Measurements from ENCODE around the gene MYO15B. TPM values are rescaled to one million over a fixed set of nuclear protein-coding genes. Genes with fewer than 3 reads are reported as not detected.

Gene MYO15B
- total and polyA plus RNA-seq, 2 of the 4 experiments (the other 2 are of a cell fraction) = 0.18 to 0.65 TPM

DNA sequence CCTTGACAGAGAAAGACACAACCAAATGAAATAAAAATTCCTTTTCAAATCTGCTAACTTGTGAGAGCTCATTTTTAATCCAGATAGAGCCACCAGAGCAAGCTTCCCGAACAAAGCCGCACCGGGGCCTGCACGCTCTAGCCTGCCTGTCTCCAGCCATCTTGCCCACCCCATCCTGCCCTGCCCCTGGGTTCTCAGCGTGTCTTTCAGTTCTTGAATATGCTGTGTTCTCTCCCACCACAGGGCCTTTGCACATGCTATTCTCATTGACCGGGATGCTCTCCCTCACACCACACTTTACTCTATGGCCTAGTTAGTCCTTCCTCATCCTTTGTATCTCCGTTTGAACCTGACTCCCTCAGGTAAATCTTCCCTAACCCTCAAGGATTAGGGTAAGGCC is 60.3 kb downstream of the MYO15B start:
- Histone ChIP-seq H3K56ac (ENCODE audit: extremely low read depth, insufficient read depth, low read length) (no peak overlapping the region), H3K4me1 (ENCODE audit: control insufficient read depth, insufficient read depth, low read length) (no peaks in the 10 kb centered on the region), H3K4me2 (ENCODE audit: low read depth, low read length) (no peak overlapping the region), H2BK120ac (ENCODE audit: low read depth, low read length) (no peak overlapping the region), H4K91ac (ENCODE audit: insufficient read depth, low read depth, low read length) (no peak overlapping the region), H4K20me1 (ENCODE audit: insufficient read depth, low read length) (no peaks in the 10 kb centered on the region), H2AK9ac (replicated peaks; ENCODE audit: low read depth, low read length, poor library complexity) (no peak overlapping the region), H2BK20ac (ENCODE audit: low read depth, low read length) (no peak overlapping the region), H3K9me1 (ENCODE audit: insufficient read depth, low read length) (no peaks in the 10 kb centered on the region), H3K18ac (ENCODE audit: low read depth, low read length) (no peak overlapping the region), H2AFZ (replicated peaks; ENCODE audit: low read length, poor library complexity) (no peak overlapping the region), H3K9ac (ENCODE audit: low read depth, low read length) (no peak overlapping the region), H2BK15ac (ENCODE audit: low read depth, low read length) (no peak overlapping the region), H3K23ac (ENCODE audit: low read depth, low read length) (no peak overlapping the region), H2AK5ac (ENCODE audit: low read depth, low read length) (no peak overlapping the region), H3K4me3 (ENCODE audit: insufficient read depth, low read depth, low read length) (no peak overlapping the region), H2BK5ac (ENCODE audit: low read depth, low read length, poor library complexity, severe bottlenecking) (no peak overlapping the region), H3K27ac (ENCODE audit: insufficient read depth, low read length) (no peak overlapping the region), H4K5ac (ENCODE audit: low read depth, low read length) (no peak overlapping the region), H3K9me3 (ENCODE audit: control insufficient read depth, insufficient read depth, low read length) (no peaks in the 10 kb centered on the region), H3K36me3 (ENCODE audit: control insufficient read depth, insufficient read depth, low read length) (peaks cover 31% of the 10 kb centered on the region), H3K4ac (ENCODE audit: low read depth, low read length) (no peak overlapping the region), H4K8ac (ENCODE audit: low read depth in 2 of 2, low read length in 2 of 2) (no peak overlapping the region), H3K79me1 (ENCODE audit: low read depth in 1 of 2, low read length in 2 of 2) (no peaks in the 10 kb centered on the region; a peak in 1 of 4 replicates), H3K27me3 (ENCODE audit: control insufficient read depth, insufficient read depth, low read length) (no peaks in the 10 kb centered on the region), H3K14ac (replicated peaks; ENCODE audit: low read depth, low read length) (no peak overlapping the region)
- in situ Hi-C loops (cut with MboI; ENCODE audit: low sequenced_read_pairs) (no loop called here), intact Hi-C loops (cut with micrococcal nuclease) (no loop called here), dilution Hi-C loops (cut with HindIII; ENCODE audit: low sequenced_read_pairs, unreplicated experiment) (no loop called here)
- CTCF ChIA-PET = no interaction called here
- no peak for TF ChIP-seq MXI1 (IDR thresholded peaks at IDR 0.05; ENCODE audit: borderline replicate concordance, low read depth, low read length)
- TF ChIP-seq BHLHE40 (IDR thresholded peaks at IDR 0.05; ENCODE audit: low read depth, low read length) = no peak
- TF ChIP-seq NFE2L2 (IDR thresholded peaks at IDR 0.05; ENCODE audit: low read depth, low read length) = no peak
- TF ChIP-seq RAD21 (IDR thresholded peaks at IDR 0.05; ENCODE audit: low read length) = no peak
- TF ChIP-seq RFX5 (IDR thresholded peaks at IDR 0.05; ENCODE audit: low read depth, low read length) = no peak
- no peak for TF ChIP-seq MAFK (IDR thresholded peaks at IDR 0.05; ENCODE audit: low read depth, low read length)
- TF ChIP-seq SMC3 (IDR thresholded peaks at IDR 0.05; ENCODE audit: low read depth, low read length) = no peak
- POLR2A ChIA-PET (ENCODE audit: unreplicated experiment) = no interaction called here
- 100% methylated on average over 3 of the region's 7 CpGs; no CpG with 5 or more reads in 1 of the 2 experiments for WGBS, 2 experiments (ENCODE audit: extremely low coverage in 2 of 2, insufficient read length in 1 of 2)
- ATAC-seq (ENCODE audit: low read depth) = no peak
- BruUV-seq (replicated peaks) = no TSS peak
- no peak for DNase-seq

All from IMR-90 (cell line).